ENCODE measurements around the gene ILF3. TPM values are rescaled to one million over a fixed set of nuclear protein-coding genes. Genes with fewer than 3 reads are reported as not detected.

The ILF3 gene
- total RNA-seq, 4 donors from 2014 or later: 67.3 to 88.2 (median 76.6) TPM

DNA sequence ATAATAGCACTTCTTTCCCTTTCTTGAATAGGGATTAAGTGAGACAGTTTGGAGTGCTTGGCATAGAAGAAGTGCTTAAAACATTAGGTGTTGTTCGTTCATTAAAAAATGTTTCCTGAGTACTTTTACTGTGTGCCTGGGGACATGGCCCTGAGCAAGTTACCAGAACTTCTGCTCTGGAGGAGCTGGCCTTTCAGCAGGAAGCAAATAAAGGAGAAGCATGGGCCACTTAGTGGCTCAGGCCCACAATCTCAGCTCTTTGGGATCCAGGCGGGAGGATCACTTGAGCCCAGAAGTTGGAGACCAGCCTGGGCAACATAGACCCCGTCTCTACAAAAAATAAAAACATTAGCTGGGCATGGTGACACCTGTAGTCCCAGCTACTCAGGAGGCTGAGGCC, 69.4 kb downstream of the ILF3 start:
- Histone ChIP-seq H3K4me1 (peaks cover 38 to 58% of the 10 kb centered on the region in 2 donors), H3K36me3 (no peaks in the 10 kb centered on the region), H3K27ac (no peak overlapping the region), H3K9me3 (no peaks in the 10 kb centered on the region), H3K4me3 (no peak overlapping the region), H3K27me3 (no peaks in the 10 kb centered on the region)
- in situ Hi-C loops (cut with MboI; ENCODE audit: low sequenced_read_pairs in 4 of 4) (no loop called here), intact Hi-C loops (cut with DNase I; ENCODE audit: low total_unique reads) (no loop called here)
- ATAC-seq: no peak
- no peak for DNase-seq
- TF ChIP-seq, protein P1, sequence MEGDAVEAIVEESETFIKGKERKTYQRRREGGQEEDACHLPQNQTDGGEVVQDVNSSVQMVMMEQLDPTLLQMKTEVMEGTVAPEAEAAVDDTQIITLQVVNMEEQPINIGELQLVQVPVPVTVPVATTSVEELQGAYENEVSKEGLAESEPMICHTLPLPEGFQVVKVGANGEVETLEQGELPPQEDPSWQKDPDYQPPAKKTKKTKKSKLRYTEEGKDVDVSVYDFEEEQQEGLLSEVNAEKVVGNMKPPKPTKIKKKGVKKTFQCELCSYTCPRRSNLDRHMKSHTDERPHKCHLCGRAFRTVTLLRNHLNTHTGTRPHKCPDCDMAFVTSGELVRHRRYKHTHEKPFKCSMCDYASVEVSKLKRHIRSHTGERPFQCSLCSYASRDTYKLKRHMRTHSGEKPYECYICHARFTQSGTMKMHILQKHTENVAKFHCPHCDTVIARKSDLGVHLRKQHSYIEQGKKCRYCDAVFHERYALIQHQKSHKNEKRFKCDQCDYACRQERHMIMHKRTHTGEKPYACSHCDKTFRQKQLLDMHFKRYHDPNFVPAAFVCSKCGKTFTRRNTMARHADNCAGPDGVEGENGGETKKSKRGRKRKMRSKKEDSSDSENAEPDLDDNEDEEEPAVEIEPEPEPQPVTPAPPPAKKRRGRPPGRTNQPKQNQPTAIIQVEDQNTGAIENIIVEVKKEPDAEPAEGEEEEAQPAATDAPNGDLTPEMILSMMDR (IDR thresholded peaks at IDR 0.05 in 4 of 5, conservative IDR thresholded peaks at IDR 0.05 in 1 of 5): no peak
- no peak for TF ChIP-seq POLR2A (IDR thresholded peaks at IDR 0.05)

DNA sequence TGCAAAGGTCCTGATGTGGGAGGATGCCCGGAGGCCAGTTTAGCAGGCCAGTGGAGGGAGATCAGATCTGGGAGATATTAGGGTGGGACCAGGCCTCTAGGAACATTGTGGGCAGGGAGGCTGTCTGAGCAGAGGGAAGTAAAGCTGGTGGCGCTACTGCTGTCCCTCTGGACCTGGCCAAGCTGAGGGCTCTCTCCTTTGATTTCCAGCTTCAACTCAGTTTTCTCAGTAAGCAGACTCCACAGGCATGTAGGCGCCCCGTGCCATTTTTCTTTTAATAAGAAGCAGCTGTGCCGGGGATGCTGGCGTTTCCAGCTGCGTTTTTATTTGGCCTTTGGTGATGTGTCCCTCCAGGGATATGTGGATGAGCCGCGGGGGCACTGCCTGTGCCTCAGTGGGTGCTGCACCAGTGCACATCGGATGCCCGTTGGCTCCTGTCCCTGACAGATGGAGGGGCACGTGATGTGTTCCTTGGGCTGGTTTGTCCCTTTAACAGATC, 70.5 kb downstream of the ILF3 start:
- no peak for ATAC-seq
- intact Hi-C loops (cut with DNase I; ENCODE audit: low total_unique reads) (no loop called here), in situ Hi-C loops (cut with MboI; ENCODE audit: low sequenced_read_pairs in 4 of 4) (no loop called here)
- no peak for DNase-seq
- Histone ChIP-seq H3K4me1 (peaks cover 28 to 48% of the 10 kb centered on the region in 2 donors), H3K27me3 (no peaks in the 10 kb centered on the region), H3K9me3 (no peaks in the 10 kb centered on the region), H3K4me3 (no peak overlapping the region), H3K27ac (peak overlapping the region in 2 of 4 donors; percentile 29 to 72), H3K36me3 (no peaks in the 10 kb centered on the region)
- TF ChIP-seq, protein P1 (IDR thresholded peaks at IDR 0.05 in 4 of 5, conservative IDR thresholded peaks at IDR 0.05 in 1 of 5): no peak
- no peak for TF ChIP-seq POLR2A (IDR thresholded peaks at IDR 0.05)

DNA sequence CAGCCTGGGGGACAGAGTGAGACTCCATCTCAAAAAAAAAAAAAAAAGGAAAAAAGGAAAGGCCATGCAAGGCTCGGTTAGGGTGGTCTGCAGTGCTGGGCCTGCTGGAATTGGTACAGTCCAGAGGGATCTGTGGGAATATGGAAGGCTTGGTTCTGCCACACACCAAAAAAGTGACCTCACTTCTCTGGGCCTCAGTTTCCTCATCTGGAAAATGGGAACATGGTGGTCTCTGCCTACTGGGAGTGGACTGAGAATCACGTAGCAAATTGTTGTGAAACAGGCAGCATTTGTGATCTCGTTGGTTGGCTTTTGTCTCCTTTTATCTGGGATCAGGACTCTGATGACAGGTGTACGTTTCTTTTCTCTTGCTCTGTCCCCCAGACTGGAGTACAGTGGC, 71.3 kb downstream of the ILF3 start:
- Histone ChIP-seq H3K4me3 (no peak overlapping the region), H3K27ac (peak overlapping the region in 1 of 4 donors; percentile 72), H3K9me3 (no peaks in the 10 kb centered on the region), H3K27me3 (no peaks in the 10 kb centered on the region), H3K4me1 (peaks cover 20 to 42% of the 10 kb centered on the region in 2 donors), H3K36me3 (no peaks in the 10 kb centered on the region)
- ATAC-seq (no peak), DNase-seq (no peak)
- TF ChIP-seq, protein P1 (IDR thresholded peaks at IDR 0.05 in 4 of 5, conservative IDR thresholded peaks at IDR 0.05 in 1 of 5): no peak
- no peak for TF ChIP-seq POLR2A (IDR thresholded peaks at IDR 0.05)
- in situ Hi-C loops (cut with MboI; ENCODE audit: low sequenced_read_pairs in 4 of 4): no loop called here
- intact Hi-C loops (cut with DNase I; ENCODE audit: low total_unique reads): no loop called here

DNA sequence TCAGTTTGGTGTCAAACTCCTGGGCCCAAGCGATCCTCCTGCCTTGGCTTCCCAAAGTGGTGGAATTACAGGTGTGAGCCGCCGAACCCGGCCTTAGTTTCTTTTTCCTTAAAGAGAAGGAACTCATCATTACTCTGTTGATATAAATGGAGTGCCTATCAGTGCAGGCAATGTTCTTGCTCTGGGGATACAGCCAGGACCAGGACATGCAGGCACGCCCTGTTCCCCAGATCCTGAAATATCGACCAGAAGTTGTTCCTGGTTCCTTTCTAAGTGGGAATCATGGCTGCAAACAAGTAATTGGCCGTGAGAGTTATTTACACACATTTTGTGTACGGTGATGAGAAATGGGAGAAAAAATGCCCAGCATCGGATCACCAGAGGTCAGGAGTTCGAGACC, 72.1 kb downstream of the ILF3 start:
- H3K4me3 ChIP-seq: no peak overlapping the region
- TF ChIP-seq, protein P1 (IDR thresholded peaks at IDR 0.05 in 4 of 5, conservative IDR thresholded peaks at IDR 0.05 in 1 of 5): no peak
- no peak for TF ChIP-seq POLR2A (IDR thresholded peaks at IDR 0.05)
- ATAC-seq: peak in 1 of 2 donors; percentile 79
- in situ Hi-C loops (cut with MboI; ENCODE audit: low sequenced_read_pairs in 4 of 4) (no loop called here), intact Hi-C loops (cut with DNase I; ENCODE audit: low total_unique reads) (no loop called here)
- no peaks in the 10 kb centered on the region for H3K9me3 ChIP-seq
- H3K27me3 ChIP-seq: no peaks in the 10 kb centered on the region
- H3K27ac ChIP-seq: peak overlapping the region in 2 of 4 donors; percentile 57 to 72
- no peaks in the 10 kb centered on the region for H3K36me3 ChIP-seq
- H3K4me1 ChIP-seq: peaks cover 19 to 40% of the 10 kb centered on the region in 2 donors
- DNase-seq: no peak

DNA sequence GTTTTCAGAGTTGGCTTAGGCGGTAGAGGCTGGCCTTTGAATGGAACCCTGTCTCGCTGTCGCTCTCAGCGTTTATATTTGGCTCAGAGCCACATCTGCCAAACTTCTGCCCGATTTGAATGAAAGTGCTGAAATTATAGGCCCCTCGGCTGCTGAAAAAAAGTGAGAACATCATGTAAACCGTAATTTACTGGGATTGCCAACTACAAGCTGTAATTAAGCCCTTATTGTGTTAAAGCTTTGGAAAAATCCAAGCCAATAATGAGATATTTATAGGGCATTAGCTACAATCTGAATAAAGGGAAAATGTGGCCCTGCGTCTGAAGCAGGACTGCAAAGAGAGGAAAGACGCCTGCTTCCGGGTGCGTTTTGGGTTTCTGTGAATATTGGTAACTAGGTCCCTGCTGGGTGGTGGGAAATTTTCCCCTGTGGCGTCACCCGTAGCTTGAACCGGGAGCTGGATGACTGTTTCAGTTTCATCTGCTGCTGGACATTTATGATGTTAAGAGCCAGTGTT, 73.6 kb downstream of the ILF3 start:
- Histone ChIP-seq H3K36me3 (no peaks in the 10 kb centered on the region), H3K27ac (peak overlapping the region in 2 of 4 donors; percentile 22 to 72), H3K4me1 (peaks cover 19 to 40% of the 10 kb centered on the region in 2 donors), H3K4me3 (no peak overlapping the region), H3K27me3 (no peaks in the 10 kb centered on the region), H3K9me3 (no peaks in the 10 kb centered on the region)
- TF ChIP-seq, protein P1 (IDR thresholded peaks at IDR 0.05 in 4 of 5, conservative IDR thresholded peaks at IDR 0.05 in 1 of 5): no peak
- no peak for TF ChIP-seq POLR2A (IDR thresholded peaks at IDR 0.05)
- intact Hi-C loops (cut with DNase I; ENCODE audit: low total_unique reads) (no loop called here), in situ Hi-C loops (cut with MboI; ENCODE audit: low sequenced_read_pairs in 4 of 4) (no loop called here)
- ATAC-seq (no peak), DNase-seq (no peak)

Measured in gastrocnemius medialis (tissue), 4 donors.